ENCODE results near the gene PEG3.
"Not testable (repeated sequence)": the region's sequence is repeated elsewhere in the genome, so short reads cannot be mapped to it uniquely, and the experiment has no call there.

Gene PEG3

DNA sequence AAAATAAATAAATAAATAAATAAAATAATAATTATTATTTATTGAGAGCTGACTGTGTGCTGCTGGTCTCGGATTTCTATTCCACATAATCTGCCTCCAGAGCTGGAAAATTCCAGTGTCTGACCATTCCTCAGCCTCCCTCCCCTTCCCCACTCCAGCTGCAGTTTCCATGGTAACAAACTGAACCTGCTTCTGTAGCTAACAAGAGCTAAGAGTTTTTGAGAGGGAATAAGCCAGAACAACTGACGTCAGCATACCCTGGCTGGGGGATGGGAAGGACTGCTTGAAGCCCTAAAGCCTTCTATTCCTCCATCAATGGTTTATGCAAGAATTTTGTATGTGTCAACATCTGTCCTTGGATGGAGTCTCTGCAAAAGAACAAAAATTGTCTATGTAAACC, 26.0 kb upstream of the PEG3 start:
- Mint-ChIP-seq H3K27ac (no peak overlapping the region), H3K27me3 (ENCODE audit: low read depth) (no peaks in the 10 kb centered on the region), H3K4me3 (no peak overlapping the region)

GRCh38 chr19:56864443-56865125, 24.1 kb upstream of the PEG3 start:
- H3K27me3 Mint-ChIP-seq (ENCODE audit: low read depth), result no peaks in the 10 kb centered on the region
- TF ChIP-seq, protein P1, sequence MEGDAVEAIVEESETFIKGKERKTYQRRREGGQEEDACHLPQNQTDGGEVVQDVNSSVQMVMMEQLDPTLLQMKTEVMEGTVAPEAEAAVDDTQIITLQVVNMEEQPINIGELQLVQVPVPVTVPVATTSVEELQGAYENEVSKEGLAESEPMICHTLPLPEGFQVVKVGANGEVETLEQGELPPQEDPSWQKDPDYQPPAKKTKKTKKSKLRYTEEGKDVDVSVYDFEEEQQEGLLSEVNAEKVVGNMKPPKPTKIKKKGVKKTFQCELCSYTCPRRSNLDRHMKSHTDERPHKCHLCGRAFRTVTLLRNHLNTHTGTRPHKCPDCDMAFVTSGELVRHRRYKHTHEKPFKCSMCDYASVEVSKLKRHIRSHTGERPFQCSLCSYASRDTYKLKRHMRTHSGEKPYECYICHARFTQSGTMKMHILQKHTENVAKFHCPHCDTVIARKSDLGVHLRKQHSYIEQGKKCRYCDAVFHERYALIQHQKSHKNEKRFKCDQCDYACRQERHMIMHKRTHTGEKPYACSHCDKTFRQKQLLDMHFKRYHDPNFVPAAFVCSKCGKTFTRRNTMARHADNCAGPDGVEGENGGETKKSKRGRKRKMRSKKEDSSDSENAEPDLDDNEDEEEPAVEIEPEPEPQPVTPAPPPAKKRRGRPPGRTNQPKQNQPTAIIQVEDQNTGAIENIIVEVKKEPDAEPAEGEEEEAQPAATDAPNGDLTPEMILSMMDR (IDR thresholded peaks at IDR 0.05; ENCODE audit: unreplicated experiment in 3 of 3), result no peak
- H3K27ac Mint-ChIP-seq, result no peak overlapping the region
- H3K4me1 Mint-ChIP-seq, result no peaks in the 10 kb centered on the region
- H3K36me3 Mint-ChIP-seq (ENCODE audit: low read depth), result peaks cover 3% of the 10 kb centered on the region
- peaks cover 56% of the 10 kb centered on the region for H3K9me3 Mint-ChIP-seq
- no peak overlapping the region for H3K4me3 Mint-ChIP-seq

More for the DNA sequence above, 26.0 kb upstream of the PEG3 start:
- H3K4me1 Mint-ChIP-seq, result no peaks in the 10 kb centered on the region
- peaks cover 12% of the 10 kb centered on the region for H3K36me3 Mint-ChIP-seq (ENCODE audit: low read depth)
- peaks cover 66% of the 10 kb centered on the region for H3K9me3 Mint-ChIP-seq
- TF ChIP-seq, protein P1 (IDR thresholded peaks at IDR 0.05; ENCODE audit: unreplicated experiment in 3 of 3), result no peak

- Mint-ChIP-seq H3K9me3 (peaks cover 56% of the 10 kb centered on the region), H3K27ac (no peak overlapping the region), H3K4me1 (no peaks in the 10 kb centered on the region), H3K4me3 (no peak overlapping the region), H3K36me3 (ENCODE audit: low read depth) (peaks cover 4% of the 10 kb centered on the region), H3K27me3 (ENCODE audit: low read depth) (no peaks in the 10 kb centered on the region)
- TF ChIP-seq, protein P1 (IDR thresholded peaks at IDR 0.05; ENCODE audit: unreplicated experiment in 3 of 3), result no peak
Observed at GRCh38 chr19:56862741-56863140, 22.2 kb upstream of the PEG3 start.

- H3K27ac Mint-ChIP-seq; H3K4me3 Mint-ChIP-seq; H3K36me3 Mint-ChIP-seq (ENCODE audit: low read depth); H3K27me3 Mint-ChIP-seq (ENCODE audit: low read depth); H3K4me1 Mint-ChIP-seq: not testable (repeated sequence)
- H3K9me3 Mint-ChIP-seq, result peaks cover 57% of the 10 kb centered on the region
Observed at GRCh38 chr19:56860409-56860808, 19.9 kb upstream of the PEG3 start.

- peaks cover 45% of the 10 kb centered on the region for H3K9me3 Mint-ChIP-seq
- H3K27ac Mint-ChIP-seq, result no peak overlapping the region
- TF ChIP-seq, protein P1 (IDR thresholded peaks at IDR 0.05; ENCODE audit: unreplicated experiment in 3 of 3), result no peak
- H3K36me3 Mint-ChIP-seq (ENCODE audit: low read depth), result peaks cover 4% of the 10 kb centered on the region
- no peaks in the 10 kb centered on the region for H3K27me3 Mint-ChIP-seq (ENCODE audit: low read depth)
- H3K4me3 Mint-ChIP-seq, result no peak overlapping the region
- H3K4me1 Mint-ChIP-seq, result no peaks in the 10 kb centered on the region
Observed at GRCh38 chr19:56858026-56858425, 17.5 kb upstream of the PEG3 start.

DNA sequence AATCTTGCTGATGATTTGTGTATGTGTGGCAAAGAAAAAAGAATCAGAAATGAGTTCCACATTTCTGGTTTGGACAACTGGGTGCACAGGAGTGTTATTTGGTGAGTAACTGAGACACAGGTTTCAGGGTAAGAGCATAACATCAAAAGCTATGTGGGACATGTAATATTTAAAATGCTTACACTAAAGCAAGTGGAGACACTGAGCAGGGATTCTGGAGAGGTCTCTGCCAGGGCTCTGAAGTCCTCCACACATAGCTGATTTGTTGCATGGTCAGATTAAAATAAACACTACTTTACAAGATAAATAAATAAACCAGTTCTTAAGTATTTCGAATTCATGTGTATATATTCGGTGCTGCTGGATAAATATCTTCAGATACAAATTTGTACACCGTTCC, 16.3 kb upstream of the PEG3 start:
- no peak overlapping the region for H3K27ac Mint-ChIP-seq
- H3K4me3 Mint-ChIP-seq, result no peak overlapping the region
- peaks cover 6% of the 10 kb centered on the region for H3K36me3 Mint-ChIP-seq (ENCODE audit: low read depth)
- TF ChIP-seq, protein P1 (IDR thresholded peaks at IDR 0.05; ENCODE audit: unreplicated experiment in 3 of 3), result no peak
- no peaks in the 10 kb centered on the region for H3K27me3 Mint-ChIP-seq (ENCODE audit: low read depth)
- peaks cover 48% of the 10 kb centered on the region for H3K9me3 Mint-ChIP-seq
- H3K4me1 Mint-ChIP-seq, result no peaks in the 10 kb centered on the region

GRCh38 chr19:56852361-56852760, 11.8 kb upstream of the PEG3 start:
- H3K36me3 Mint-ChIP-seq (ENCODE audit: low read depth); H3K4me1 Mint-ChIP-seq; H3K27me3 Mint-ChIP-seq (ENCODE audit: low read depth); H3K27ac Mint-ChIP-seq; H3K4me3 Mint-ChIP-seq: not testable (repeated sequence)
- peaks cover 55% of the 10 kb centered on the region for H3K9me3 Mint-ChIP-seq

Data from nephron (organoid).